ENCODE results near the gene BEND6. TPM values are rescaled to one million over a fixed set of nuclear protein-coding genes. Genes with fewer than 3 reads are reported as not detected.

Gene BEND6
- total RNA-seq, 1 donor from 2014 or later, result 2.7 TPM

GRCh38 chr6:57075092-57075491 is 120.2 kb downstream of the BEND6 start:
- Histone ChIP-seq H3K27me3 (ENCODE audit: control insufficient read depth, insufficient read depth, low read length) (no peaks in the 10 kb centered on the region), H3K4me3 (ENCODE audit: low read depth, low read length) (no peak overlapping the region), H3K36me3 (ENCODE audit: control insufficient read depth, insufficient read depth, low read length) (no peaks in the 10 kb centered on the region)
- no peak for TF ChIP-seq CTCF (IDR thresholded peaks at IDR 0.05; ENCODE audit: insufficient read depth, low read length, poor library complexity, severe bottlenecking)
- no peak for DNase-seq (ENCODE audit: low read depth)

Other genes with a start within 250 kb of the BEND6 start
- 5.7 and 6.6 TPM in 2 replicates for gene KIAA1586, start 91.6 kb downstream of the BEND6 start, total RNA-seq
- 34.4 and 37.2 TPM in 2 replicates for gene ZNF451, start 135.1 kb downstream of the BEND6 start, total RNA-seq
- 6.2 and 8.3 TPM in 2 replicates for gene BAG2, start 217.2 kb downstream of the BEND6 start, total RNA-seq

Measured in kidney epithelial cell (primary cell).